ENCODE data around the gene BCAR3.
"Not testable (repeated sequence)": the region's sequence is repeated elsewhere in the genome, so short reads cannot be mapped to it uniquely, and the experiment has no call there.

The BCAR3 gene

GRCh38 chr1:93674071-93674470 lies 7.6 kb downstream of the BCAR3 start:
- H3K27ac ChIP-seq = peak overlapping the region in 3 of 21 experiments; percentile 16 to 39 (median 35)
- H3K4me3 ChIP-seq = not testable (repeated sequence)

- no peak overlapping the region for H3K4me3 ChIP-seq
- peak overlapping the region in 11 of 21 experiments; percentile 21 to 68 (median 42) for H3K27ac ChIP-seq
These were observed 8.3 kb downstream of the BCAR3 start for GRCh38 chr1:93673163-93673829.

DNA sequence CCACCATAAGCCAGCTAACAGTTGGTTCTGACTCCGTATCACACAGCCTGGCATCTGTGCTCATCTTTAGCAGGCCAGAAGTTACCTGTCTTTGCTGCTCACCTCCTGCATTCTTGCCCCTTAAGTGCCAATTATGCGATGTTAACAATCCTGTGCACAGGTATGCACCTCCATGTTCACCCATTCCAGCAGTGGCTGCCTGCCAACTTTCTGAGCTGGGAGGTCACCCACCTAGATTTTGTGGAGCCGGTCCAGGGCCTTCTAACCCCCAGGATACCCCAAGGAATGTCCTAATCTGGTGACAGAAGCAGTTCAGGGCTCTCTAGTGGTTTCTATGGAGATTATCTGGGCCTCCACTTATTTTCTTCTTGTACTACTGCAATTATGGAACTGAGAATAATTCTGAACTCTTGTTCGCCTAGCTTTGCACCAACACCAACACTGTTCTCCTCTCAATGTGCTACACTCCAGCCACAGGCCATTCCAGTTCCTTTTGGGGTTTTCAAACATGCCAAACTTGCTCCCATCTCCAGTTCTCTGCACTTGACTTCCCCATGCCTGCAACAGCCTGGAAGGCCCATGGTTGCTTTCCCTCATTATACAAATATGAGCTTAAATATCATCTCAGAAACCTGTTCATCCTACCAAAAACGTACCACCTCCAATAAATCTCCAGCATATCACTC lies 9.0 kb downstream of the BCAR3 start:
- Histone ChIP-seq H3K4me3 (no peak overlapping the region), H3K27ac (peak overlapping the region in 18 of 21 experiments; percentile 20 to 71 (median 52))

DNA sequence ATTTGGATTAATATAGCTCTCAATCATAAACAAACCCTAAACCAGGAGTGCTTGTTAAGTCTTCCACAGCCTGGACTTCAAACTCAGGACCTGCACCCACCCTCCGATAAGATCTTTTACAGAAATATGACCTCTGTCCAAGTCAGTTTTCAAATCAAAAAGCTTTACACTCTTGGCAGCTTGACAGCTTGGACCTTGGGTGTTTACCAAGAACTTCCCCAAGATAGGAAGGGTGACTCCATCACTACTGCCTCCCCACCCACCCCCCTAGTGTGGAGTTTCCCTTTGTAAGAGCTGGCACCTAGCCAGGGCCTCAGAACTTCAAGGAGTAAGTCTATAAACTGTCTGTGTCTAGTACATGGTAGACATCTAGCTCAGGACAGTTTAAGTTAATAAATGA lies 9.6 kb downstream of the BCAR3 start:
- Histone ChIP-seq H3K4me3 (no peak overlapping the region), H3K27ac (peak overlapping the region in 14 of 21 experiments; percentile 20 to 71 (median 60))

GRCh38 chr1:93671099-93671621 lies 10.5 kb downstream of the BCAR3 start:
- peak overlapping the region in 7 of 21 experiments; percentile 2 to 68 (median 39) for H3K27ac ChIP-seq
- H3K4me3 ChIP-seq = no peak overlapping the region

DNA sequence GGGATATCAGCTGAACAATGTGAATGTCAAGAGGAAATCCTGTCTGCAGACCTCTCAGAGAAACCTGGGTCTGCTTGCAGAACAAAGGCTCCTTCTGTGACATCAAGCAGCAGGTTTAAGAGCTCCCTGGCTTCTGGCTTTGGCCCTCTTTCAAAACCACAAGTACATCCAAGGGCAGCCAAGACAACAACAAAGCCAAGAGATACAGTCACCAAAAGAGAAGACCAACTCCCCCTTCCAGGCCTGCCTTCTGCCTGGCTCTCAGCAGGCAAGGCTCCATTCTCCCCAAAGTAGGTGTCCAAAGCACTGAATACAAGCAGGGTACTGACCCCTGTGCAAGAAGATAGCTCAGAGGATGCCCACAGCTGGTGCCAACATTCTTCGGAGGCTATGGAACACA lies 11.5 kb downstream of the BCAR3 start:
- H3K27ac ChIP-seq = peak overlapping the region in 5 of 21 experiments; percentile 0 to 33 (median 13)

GRCh38 chr1:93669369-93669768 lies 12.3 kb downstream of the BCAR3 start:
- Histone ChIP-seq H3K27ac (peak overlapping the region in 4 of 21 experiments; percentile 15 to 59 (median 39)), H3K4me3 (no peak overlapping the region)

More for the DNA sequence above, 11.5 kb downstream of the BCAR3 start:
- H3K4me3 ChIP-seq = no peak overlapping the region

- no peak overlapping the region for H3K4me3 ChIP-seq
- H3K27ac ChIP-seq = peak overlapping the region in 1 of 21 experiments; percentile 15
These were observed 12.7 kb downstream of the BCAR3 start for GRCh38 chr1:93668951-93669350.

- H3K27ac ChIP-seq = peak overlapping the region in 1 of 21 experiments; percentile 6
These were observed 13.5 kb downstream of the BCAR3 start for GRCh38 chr1:93668121-93668520.

DNA sequence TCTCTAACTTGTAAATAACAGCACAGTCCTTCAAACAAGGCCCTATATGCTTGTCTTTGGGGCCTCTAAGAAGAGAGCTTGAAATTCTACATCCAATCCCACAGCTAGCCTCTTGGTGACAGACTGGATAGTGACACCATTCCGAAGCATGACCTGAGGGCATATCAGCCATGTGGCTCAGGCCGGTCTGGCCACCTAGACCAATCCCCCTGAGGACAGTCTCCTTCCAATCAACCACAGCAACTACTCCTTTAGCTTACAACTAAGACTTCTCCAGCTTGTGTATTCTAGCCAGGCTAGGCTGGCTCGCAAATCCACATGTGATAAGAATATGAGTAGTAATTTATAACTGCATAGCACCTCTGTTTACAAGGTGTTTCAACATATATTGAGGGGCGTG lies 14.0 kb downstream of the BCAR3 start:
- H3K4me3 ChIP-seq = no peak overlapping the region
- peak overlapping the region in 1 of 21 experiments; percentile 27 for H3K27ac ChIP-seq

More at GRCh38 chr1:93668121-93668520, 13.5 kb downstream of the BCAR3 start:
- no peak overlapping the region for H3K4me3 ChIP-seq

DNA sequence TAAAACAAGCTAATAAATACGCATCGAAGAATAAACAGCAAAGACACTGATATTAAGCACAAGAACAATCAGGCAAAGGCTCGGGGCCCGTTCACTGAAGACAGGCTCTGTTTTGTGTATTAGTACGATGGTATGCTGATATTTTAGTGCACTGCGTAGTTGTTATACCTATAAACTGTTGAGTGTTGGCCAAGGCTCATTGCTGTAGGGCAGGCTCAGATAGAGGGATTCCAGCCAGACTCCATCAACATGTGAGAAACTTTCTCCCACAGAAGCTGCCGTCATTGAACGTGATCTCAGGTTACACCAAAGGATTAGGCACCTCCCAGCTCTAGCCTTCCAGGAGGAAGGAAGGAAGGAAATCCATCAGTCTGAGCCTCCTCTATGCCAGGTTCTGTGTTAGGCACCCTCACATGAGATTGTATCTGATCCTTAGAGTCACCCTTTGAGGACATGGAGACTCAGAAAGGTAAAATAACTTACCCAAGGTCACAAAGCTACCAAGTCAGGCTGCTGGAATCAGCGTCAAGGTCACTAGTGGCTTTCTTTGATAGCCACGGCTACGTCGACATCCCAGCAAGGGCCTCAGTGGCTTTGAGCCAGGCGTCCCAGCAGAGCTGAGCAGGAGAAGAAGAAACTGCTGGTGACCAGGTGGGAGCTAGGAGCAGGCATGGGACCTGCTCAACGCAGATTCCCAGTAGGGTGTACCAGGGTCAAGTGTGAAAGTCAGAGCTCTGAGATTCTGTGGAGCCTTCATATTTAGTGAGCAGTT lies 14.8 kb downstream of the BCAR3 start:
- peak overlapping the region in 1 of 21 experiments; percentile 21 for H3K27ac ChIP-seq

GRCh38 chr1:93665015-93665414 lies 16.6 kb downstream of the BCAR3 start:
- Histone ChIP-seq H3K27ac (peak overlapping the region in 11 of 21 experiments; percentile 3 to 64 (median 44)), H3K4me3 (no peak overlapping the region)

More for the DNA sequence above, 14.8 kb downstream of the BCAR3 start:
- no peak overlapping the region for H3K4me3 ChIP-seq

GRCh38 chr1:93663208-93663614 lies 18.4 kb downstream of the BCAR3 start:
- no peak overlapping the region for H3K4me3 ChIP-seq
- no peak overlapping the region for H3K27ac ChIP-seq

DNA sequence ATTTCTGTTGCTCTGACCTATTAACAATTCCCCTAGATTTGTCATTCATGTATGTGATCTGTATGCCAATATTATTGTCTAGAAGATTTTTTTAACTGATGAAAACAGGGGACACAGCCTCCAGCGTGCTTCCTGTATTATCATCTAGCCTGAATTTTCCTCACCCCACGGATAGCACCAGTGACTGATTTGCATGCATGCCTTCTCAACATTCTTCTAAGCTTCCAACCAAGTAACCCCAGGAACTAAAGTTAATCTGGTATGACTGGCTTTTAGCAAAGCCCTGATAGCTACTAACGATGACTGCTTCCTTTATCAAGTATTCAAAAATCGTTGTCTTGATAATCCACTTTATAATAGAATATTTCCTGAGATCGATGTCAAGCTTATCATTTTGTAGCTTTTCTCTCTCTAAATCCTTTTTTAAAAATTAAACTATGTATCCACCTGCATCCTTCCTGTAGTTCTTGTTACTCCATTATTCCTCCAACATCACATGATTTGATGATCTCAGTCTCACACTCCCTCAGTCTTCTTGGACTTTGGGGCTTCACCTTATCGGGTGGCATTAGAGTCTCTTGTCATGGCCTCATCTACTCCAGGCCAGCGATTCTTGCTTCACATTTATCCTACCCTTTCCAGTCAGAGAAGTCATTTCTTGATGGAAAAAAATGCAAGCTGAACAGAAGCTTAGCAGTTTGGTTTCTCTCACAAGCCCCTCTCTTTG lies 19.0 kb downstream of the BCAR3 start:
- H3K4me3 ChIP-seq = no peak overlapping the region
- peak overlapping the region in 1 of 21 experiments; percentile 43 for H3K27ac ChIP-seq

DNA sequence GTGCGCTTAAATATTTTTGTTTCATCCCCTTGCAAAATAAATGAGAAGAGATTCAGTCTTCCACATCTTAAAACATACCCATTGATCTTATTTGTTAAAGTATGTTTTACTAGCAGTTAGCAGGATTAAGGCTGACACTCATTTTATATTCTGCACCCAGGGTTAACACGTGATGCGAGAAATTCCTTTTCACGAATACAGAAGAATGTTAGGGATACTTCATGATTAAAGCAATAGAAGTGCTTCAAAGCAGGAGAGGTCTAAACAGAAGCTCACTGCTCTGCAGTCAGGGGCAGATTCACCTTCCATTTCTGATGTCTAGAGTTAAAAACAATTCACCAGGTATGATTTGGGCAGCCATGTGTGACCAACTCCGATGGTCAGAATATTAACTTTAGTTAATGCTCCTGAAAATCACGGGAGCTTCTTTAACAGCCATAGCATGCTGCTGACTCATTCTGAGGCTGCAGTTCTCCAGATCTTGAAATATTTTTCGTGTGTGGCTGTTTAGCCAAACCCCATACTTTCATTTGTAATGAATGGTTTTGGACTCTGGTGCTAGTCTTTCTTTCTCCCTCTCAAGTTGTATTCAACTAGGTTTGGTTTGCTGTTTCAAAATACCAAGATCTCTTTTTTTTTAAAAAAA lies 19.7 kb downstream of the BCAR3 start:
- H3K27ac ChIP-seq = peak overlapping the region in 2 of 21 experiments; percentile 34 to 43
- no peak overlapping the region for H3K4me3 ChIP-seq

DNA sequence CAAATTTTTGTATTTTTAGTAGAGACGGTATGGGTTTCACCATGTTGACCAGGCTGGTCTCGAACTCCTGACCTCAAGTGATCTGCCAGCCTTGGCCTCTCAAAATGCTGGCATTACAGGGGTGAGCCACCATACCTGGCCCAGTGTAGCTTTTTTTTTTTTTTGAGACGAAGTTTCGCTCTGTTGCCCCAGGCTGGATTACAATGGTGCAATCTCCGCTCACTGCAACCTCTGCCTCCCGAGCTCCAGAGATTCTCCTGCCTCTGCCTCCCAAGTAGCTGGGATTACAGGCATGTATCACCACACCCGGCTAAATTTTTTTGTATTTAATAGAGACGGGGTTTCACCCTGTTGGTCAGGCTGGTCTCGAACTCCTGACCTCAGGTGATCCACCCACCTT lies 20.3 kb downstream of the BCAR3 start:
- H3K27ac ChIP-seq = peak overlapping the region in 3 of 21 experiments; percentile 27 to 43 (median 34)
- not testable (repeated sequence) for H3K4me3 ChIP-seq

DNA sequence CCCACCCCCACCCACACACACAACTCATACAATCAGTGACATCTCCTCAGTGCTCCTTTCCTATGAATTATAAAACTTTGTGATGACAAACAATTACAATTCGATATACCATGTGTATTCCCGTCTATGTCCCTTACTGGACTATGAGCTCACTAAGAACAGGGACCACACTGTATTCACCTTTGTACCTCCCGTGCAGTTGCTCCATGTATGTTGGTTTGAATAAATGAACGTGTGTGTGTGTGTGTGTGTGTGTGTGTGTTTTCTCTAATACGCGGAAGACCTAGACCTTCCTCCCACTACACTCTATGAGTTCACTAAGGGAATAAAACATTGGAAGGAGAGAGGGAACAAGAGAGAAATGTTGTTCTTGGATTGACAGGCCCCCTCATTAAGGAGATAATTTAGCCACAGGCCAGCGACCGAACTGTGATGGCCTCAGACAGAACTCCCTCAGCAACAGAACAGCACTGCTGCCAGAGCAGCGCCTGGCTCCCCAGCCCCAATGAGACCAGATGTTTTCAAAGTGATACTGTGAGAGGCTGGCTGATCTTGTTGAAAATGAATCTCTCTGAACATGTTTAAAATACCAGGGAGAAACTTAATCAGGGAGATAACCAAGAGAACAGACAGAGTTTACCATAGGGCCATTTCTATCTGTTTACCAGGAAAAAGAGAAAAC lies 21.7 kb downstream of the BCAR3 start:
- H3K27ac ChIP-seq = no peak overlapping the region
- no peak overlapping the region for H3K4me3 ChIP-seq

GRCh38 chr1:93658188-93658587 lies 23.4 kb downstream of the BCAR3 start:
- Histone ChIP-seq H3K4me3 (no peak overlapping the region), H3K27ac (no peak overlapping the region)
